Panc1 (cell line): ENCODE measurements around the gene CD79A.

Experiments
- CTCF ChIP-seq: fragments of 450-650 bp; IDR thresholded peaks from 2 replicates; pipeline ENCODE4 v1.5.1; 2017; ENCODE audit warnings: mild to moderate bottlenecking
- POLR2AphosphoS5 ChIP-seq: IDR thresholded peaks from 2 replicates; pipeline ENCODE4 v1.6.1; 2012; ENCODE audit warnings: mild to moderate bottlenecking, low read depth, low read length, moderate library complexity
- REST ChIP-seq, 2 experiments: IDR thresholded peaks; 2 replicates each; pipeline ENCODE4 v1.6.1; 2011 to 2012; ENCODE audit warnings: low read depth in 2 of 2, control low read depth in 1 of 2, low read length in 1 of 2, mild to moderate bottlenecking in 1 of 2, moderate library complexity in 1 of 2; ENCODE audit not compliant: insufficient read depth in 1 of 2
- SIN3A ChIP-seq: IDR thresholded peaks from 2 replicates; pipeline ENCODE4 v1.6.1; 2012; ENCODE audit warnings: low read depth, mild to moderate bottlenecking, low read length, moderate library complexity, borderline replicate concordance; ENCODE audit not compliant: insufficient read depth
- TCF7L2 ChIP-seq: IDR thresholded peaks from 2 replicates; pipeline ENCODE4 v1.6.1; 2011; ENCODE audit warnings: mild to moderate bottlenecking, low read depth, low read length, inconsistent platforms

GRCh38 chr19:41928221-41928683 lies 51.2 kb downstream of the CD79A start, which contains the start of gene ERFL:
- TF ChIP-seq TCF7L2 (no peak), CTCF (no peak; the same call in 1 of the 2 replicates), REST (IDR thresholded peaks at IDR 0.05; ENCODE audit: insufficient read depth in 1 of 2, low read depth in 2 of 2, low read length in 1 of 2) (no peak), POLR2AphosphoS5 (no peak), SIN3A (no peak)
